Neural progenitor cell (in vitro differentiated cells): ENCODE results near the gene C12orf42.

Experiments
- CTCF ChIP-seq: fragments of 200-600 bp; sonication (generic); IDR thresholded peaks from 2 replicates; pipeline ENCODE4 v1.5.1; 2017; ENCODE audit warnings: antibody characterized with exemption, mild to moderate bottlenecking
- EZH2 ChIP-seq: fragments of 200-600 bp; sonication (generic); IDR thresholded peaks from 2 replicates; pipeline ENCODE4 v1.6.1; 2017; ENCODE audit warnings: antibody characterized with exemption, mild to moderate bottlenecking, moderate library complexity
- EZH2phosphoT487 ChIP-seq: fragments of 200-600 bp; sonication (generic); IDR thresholded peaks from 2 replicates; pipeline ENCODE4 v1.6.1; 2017; ENCODE audit warnings: antibody characterized with exemption

- no peak for TF ChIP-seq CTCF
- TF ChIP-seq EZH2: no peak
- no peak for TF ChIP-seq EZH2phosphoT487
Measured at GRCh38 chr12:103538397-103538796, 42.6 kb upstream of the C12orf42 start.
